C4-2B (cell line): ENCODE measurements around the gene SNX33.

Experiments
- H3K27ac ChIP-seq: fragments of 450-650 bp; 2 replicates; pipeline ENCODE4 v1.5.1; 2017
- ZFX ChIP-seq: fragments of 450-650 bp; IDR thresholded peaks from 2 replicates; pipeline ENCODE4 v1.6.1; 2017
- TF ChIP-seq, protein P1 (sequence below): fragments of 450-650 bp; conservative IDR thresholded peaks from 2 replicates; pipeline ENCODE4 v1.5.1; 2017; ENCODE audit warnings: mild to moderate bottlenecking

The SNX33 gene

DNA sequence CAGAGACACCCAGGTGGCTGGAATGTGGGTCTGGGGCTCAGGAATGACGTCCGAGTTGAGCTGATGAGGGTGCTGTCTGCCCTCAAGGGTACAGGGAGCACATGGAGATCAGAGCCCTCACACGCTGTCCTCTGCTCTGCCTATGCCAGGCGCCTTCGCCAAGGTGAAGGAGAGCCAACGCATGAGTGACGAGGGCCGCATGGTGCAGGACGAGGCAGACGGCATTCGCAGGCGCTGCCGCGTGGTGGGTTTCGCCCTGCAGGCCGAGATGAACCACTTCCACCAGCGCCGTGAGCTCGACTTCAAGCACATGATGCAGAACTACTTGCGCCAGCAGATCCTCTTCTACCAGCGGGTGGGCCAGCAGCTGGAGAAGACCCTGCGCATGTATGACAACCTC is 9.1 kb downstream of the SNX33 start:
- H3K27ac ChIP-seq = no peak overlapping the region
- no peak for TF ChIP-seq ZFX
- TF ChIP-seq, protein P1, sequence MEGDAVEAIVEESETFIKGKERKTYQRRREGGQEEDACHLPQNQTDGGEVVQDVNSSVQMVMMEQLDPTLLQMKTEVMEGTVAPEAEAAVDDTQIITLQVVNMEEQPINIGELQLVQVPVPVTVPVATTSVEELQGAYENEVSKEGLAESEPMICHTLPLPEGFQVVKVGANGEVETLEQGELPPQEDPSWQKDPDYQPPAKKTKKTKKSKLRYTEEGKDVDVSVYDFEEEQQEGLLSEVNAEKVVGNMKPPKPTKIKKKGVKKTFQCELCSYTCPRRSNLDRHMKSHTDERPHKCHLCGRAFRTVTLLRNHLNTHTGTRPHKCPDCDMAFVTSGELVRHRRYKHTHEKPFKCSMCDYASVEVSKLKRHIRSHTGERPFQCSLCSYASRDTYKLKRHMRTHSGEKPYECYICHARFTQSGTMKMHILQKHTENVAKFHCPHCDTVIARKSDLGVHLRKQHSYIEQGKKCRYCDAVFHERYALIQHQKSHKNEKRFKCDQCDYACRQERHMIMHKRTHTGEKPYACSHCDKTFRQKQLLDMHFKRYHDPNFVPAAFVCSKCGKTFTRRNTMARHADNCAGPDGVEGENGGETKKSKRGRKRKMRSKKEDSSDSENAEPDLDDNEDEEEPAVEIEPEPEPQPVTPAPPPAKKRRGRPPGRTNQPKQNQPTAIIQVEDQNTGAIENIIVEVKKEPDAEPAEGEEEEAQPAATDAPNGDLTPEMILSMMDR = no peak

DNA sequence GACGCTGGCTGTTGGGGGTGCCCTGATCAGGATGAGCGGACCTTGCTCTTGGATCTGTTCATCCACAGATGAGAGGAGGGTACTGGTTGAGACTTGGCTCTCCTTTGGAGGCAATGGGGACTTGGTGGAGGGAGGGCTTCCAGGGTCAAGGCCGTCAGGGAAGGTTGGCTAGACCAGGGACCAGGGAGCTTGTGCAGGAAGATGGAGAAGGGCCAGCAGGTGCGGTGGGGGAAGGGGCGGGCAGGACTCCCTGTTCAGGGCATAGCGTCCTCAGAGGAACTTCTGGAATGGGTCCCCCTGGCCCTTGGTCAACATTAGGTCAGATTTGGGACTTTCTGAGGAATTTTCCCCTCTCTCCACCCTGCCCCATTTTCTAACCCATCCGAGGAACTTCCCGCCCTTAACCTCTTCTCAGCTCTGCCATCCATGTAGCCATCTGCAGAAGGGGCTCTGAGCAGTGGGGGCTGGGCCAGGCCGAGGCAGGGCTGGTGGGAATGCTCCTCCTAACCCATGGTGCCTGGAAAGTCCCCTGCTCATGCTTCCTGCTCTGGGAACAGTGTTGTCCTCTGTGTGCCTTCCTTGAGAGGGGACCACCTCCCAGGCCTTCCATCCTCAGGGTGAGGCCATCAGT is 11.5 kb downstream of the SNX33 start:
- H3K27ac ChIP-seq = no peak overlapping the region
- TF ChIP-seq, protein P1 = no peak
- no peak for TF ChIP-seq ZFX

DNA sequence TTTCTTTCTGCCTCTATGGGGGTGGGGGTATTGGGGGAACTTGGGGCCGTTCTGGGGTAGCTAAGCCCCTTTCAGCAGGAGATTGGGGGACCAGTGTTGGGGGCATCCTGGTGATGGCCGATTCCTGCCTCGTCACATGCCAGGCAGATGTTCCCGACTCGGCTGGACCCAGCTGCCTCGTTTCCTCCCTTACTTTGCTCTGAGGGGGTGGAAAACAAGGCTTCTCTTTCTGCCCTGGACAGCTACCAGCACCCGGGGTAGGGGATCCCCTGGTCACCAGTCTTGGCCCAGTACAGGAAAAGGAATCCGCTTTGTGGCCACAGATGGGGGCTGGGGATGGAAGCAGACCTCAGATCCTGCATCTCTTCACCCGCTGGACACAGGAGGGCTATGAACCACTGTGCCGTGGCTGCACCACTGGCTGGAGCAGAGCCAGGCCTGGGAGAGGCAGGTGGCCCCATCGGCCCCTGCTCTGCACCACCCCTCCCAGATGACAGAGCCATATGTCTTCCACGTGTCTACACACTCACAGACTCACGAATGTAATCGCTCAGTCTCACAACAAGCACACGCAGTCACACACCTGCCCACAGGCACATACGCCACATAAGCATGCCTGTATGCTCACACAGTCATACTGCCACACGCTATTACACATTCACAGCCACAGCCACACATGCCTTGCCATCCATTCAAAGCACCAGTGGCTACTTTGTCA is 12.4 kb downstream of the SNX33 start:
- no peak overlapping the region for H3K27ac ChIP-seq
- TF ChIP-seq ZFX = no peak
- TF ChIP-seq, protein P1 = no peak

DNA sequence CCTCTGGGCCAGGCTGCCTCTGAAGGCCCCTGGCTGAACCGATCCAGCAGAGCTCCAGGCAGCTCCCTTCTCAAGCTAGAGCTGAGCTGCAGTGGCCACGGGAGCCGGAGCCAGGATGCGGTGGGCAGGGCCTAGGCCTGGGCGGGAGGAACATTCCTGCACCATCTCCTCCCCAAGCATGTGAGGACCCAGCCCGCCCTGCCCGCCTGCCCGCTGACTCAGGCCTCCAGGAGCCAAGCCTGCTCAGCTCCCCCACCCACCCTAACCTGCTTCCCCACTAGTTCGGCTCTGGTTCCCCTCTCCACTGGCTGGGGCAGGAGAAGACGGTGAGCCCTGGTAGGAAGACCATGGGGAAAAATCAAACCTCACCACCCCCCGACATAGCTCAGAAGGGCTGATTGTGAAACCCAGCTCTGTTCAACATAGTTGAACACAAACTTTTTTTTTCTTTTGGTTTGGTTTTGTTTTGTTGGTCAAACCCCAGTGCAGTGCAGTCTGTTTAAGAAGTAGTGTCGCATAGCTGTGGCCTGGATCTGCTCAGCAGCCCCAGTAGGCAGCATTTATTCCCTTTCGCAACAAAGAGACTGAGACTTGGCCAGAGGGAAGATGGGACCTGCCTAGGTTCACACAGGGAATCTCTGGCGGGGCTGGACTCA is 13.5 kb downstream of the SNX33 start:
- H3K27ac ChIP-seq = no peak overlapping the region
- TF ChIP-seq, protein P1 = no peak
- no peak for TF ChIP-seq ZFX

DNA sequence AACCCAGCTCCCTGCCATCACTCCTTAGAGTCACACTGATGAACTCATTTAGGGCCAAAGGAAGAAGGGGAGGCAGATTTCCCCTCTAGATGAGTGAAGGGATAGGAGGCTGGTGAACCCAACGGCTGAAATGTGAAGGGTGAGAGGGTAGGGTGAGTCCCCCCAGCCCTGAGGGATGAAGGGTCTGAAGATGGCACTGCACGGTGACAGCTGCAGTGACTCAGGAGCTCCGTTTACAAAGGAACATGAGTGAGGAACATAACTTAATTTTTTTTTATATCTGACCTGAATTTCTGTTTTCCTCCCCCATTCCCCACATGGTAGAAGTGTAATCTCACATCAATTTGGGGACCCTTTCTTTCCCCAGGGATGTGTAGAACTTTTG is 14.0 kb downstream of the SNX33 start:
- no peak overlapping the region for H3K27ac ChIP-seq
- TF ChIP-seq, protein P1 = no peak
- no peak for TF ChIP-seq ZFX

DNA sequence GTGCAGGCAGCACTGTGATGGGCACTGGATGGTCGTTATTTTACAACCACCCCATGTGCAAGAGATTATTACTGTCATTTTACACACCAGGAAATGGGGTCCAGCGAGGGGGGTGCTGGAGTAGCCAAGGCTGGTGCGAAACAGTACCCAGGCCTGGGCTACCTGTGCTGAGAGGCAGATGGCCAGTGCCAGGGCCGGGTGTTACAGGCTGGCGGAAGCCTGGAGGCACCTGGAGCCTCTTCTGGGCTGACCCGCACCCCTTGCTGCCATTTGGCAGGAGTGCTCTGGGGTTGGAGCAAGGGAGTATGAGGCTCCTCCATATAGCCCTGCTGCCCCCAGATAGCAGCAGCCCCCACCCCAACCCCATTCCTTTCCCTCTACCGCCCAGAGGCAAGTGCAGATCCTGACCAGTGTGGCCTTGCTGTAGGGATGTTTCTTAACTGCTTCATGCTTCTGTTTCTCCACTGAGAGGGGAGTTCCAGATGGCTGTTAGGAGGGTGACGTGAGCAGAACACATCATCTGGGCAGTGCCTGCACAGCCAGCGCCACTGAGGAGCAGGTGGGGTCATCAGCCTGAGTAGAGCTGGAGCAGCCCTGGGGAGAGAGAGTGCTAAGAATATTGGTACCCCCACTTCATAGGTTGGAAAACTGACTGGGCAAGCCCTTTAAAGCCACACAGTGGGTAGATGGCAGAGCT is 15.3 kb downstream of the SNX33 start:
- TF ChIP-seq, protein P1 = no peak
- no peak for TF ChIP-seq ZFX
- H3K27ac ChIP-seq = no peak overlapping the region
